Fibroblast of skin of abdomen (primary cell): ENCODE data around the gene PTPRT.

Source experiments
- DNase-seq: peaks from one replicate; pipeline ENCODE4 v3.0.0-alpha.2; 2013

The PTPRT gene

DNA sequence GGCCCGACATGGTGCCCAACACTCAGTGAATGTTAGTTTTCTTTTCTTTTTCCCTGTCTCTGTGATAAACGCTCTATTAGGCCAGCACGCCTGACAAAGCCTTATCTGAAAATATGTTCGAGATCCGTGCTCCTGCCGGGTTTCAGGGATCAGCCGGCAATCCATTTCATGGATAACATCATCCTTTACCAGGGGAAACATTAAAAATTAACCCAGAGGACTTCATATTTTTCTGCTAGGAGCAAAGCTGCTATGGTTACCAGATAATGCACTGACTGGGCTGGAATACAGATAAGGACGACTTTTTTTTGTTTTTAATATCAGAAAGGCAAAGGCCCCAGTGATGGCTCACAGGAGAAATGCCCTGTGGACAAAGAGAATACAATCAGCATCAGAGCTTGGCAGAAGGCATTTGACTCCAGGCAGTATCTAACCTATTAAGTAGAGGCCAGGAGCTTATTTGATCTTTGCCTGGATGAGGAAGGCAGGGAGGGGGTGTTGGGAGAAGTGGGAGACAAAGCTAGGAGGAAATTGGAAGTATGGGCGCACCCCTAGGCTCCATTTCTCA, 1089.5 kb downstream of the PTPRT start:
- no peak for DNase-seq

DNA sequence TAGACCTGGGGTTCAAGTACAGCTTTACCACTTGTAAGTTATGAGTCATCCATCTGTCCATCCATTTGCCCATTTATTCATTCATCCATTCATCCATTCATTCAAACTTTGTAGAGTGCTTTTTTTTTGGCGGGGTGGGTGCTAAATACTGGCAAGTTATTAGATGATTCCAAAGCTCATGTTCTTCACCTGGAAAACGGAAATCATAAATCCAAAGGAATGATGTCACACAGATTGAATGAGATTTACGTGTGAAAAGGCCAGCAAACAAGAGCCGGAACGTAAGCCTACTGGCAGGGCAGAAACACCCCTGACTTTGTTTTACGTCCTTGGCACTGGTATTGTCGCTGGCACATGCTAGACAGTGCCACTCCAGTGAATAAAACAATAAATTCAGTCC, 1090.6 kb downstream of the PTPRT start:
- DNase-seq, result no peak

DNA sequence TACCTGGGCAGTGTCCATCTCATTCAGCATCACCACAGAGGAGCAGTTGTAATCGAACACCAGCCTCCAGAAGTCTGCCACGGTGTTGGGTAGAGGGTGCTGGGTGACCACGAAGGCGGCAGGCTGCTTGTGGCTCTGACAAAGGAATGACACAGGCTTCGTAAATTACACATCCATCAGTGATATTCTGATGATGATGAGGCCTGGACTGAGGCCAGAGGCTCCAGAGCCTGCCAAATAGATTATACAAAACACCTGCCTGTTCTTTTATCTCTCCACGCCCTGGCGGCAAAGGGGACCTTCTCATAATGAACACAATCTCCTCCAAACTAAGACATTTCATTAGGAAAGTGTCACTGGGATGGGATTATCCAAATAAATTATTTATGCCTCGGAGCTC, 1091.3 kb downstream of the PTPRT start:
- DNase-seq, result no peak

DNA sequence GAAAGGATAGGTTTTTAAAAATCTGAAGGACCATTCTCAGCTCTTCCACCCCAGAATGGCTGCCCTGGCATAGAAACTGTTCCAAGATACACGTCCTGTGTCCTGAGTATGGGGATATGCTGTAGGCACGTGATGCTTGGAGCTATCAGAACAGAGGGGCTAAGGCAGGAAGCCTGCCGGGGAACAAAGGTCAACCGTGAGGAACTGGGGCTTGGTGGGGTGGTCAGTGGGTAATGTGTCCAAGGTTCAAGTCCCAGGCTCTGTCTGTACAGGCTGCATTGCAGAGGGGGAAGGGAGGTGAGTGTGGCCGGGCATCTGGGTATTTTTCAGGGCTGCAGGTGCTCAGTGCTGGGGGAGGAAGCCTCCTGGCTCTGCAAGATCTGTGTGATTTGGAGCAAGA, 1092.0 kb downstream of the PTPRT start:
- no peak for DNase-seq

DNA sequence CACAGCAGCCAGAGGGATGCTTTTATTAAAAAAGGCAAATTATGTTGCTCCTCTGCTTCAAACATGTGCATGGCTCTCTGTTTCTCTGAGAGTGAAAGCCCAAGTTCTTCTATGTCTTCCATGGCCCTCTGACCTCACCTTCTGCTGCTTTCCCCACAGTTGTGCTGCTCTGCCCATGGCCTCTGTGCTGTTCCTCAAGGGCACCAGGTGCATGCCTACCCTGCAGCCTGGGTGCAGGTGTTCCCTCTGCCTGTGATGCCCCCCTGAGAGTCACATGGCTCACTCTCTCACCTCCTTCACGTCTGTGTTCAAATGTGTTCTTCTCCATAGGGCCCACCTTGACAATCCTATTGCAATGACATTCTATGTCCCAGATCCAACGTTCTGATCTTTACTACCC, 1094.5 kb downstream of the PTPRT start:
- DNase-seq, result no peak

DNA sequence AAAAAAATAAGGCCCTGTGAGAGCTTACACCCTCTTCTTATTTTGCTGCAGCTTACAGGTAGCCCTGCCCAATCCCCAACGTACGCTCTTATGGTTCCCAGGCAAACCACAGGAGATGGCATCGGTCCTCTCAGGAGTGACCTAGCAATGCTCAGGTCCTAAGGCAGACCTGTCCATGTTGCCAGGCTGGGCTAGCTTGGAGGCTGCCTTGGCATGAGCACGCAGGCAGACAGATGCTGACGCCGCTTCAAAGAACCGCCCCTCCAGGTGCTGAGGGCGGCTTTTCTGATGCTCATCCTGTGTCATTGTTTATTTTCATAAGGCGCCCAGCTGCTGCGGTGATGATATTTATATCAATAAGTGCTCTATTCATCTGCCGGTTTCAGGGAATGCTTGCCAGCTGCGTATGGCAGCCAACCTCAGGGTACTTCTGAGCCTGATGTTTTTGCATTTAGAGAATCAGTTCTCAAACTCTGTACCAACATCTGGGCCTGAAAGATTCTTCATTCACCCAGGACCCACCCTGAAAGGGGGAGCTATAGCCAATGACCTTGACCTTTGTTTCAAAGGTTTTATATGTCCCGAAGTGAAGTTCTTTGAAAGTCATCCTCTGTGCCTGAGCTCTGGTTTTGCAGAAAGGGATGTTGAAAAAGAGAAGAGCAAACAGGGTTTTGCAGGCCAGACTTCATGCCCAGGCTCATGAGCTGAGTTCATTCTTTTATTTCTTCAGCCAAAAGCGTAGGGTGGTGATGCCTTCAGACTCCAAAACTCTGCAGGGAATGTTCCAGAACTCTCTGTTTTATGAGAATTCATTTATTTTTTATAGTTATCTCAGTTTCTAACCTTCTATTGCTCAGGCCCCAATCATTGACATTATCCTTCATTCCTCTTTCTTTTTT, 1095.9 kb downstream of the PTPRT start:
- no peak for DNase-seq

DNA sequence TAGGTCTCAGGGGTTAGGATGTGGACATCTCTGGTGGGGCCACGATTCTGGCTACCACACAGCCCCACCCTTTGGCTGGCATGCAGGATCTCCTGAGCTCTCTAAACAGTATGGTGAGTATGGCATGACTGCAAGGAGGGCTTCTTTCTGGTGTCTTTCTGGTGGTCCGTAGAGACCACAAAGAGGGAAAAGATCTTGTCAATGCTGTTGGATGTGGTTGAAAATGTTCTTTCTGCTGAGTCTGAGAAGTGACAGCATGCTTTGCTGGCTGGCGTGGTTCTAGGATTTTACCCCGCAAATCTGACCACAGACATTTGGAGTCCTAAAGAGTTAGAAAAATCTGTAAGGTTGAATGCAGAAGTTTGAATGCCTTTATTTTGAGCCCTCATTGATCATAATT, 1096.7 kb downstream of the PTPRT start:
- no peak for DNase-seq

DNA sequence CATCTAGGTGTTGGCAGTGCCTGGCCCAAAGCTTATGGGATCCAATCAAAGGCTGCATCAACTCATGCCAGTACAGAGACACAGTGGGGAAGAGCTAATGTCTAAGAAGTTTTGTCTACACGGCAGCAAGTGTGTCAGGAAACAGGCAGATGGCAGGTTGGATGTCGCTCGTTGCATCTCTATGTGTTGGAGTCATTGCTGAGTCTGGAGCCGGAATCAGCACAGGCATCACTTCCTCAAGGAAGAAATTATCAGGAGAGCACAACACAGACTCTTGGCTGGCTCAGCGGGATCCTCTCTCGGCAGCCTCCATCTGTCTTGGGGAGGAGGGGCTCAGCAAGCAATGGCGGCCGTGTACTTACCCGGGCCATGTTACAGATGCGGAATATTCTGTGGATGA, 1104.3 kb downstream of the PTPRT start:
- no peak for DNase-seq

DNA sequence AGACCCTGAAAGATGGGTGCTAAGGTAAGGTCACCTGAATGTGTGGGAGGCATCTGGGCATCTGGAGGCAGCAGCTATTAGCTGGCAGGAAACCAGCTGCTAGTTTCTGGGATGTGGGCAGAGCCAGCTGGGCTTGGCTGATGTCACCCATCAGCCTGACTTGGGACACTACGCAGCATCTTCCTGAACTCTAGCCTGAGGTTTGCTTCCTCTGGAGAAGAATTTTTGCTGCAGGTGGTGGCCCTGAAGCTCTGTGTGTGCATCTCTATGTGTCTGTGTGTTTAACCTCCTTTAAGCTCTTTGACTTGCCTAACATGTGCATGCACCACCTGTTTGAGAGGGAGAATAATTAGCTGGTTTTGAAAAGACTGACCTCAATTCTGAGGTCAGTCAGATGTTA, 1106.4 kb downstream of the PTPRT start:
- DNase-seq, result no peak

DNA sequence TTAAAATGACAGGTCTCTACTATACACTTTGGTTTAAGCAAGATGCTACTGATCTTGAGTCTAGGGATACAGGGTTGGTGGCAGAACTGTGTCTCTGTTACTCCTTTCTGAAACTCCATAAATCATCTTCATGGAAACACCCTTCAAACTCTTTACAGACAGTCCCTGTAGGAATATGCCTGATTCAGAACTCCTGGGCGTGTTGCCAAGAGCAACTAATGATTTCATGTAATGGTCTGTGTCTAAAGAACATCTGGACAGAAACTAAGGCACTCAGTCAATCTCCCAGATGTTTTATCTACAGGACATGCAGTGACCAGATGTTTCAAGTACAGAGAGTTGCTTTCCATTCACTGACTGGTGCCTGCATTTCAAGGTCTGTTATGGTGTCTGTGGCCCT, 1107.1 kb downstream of the PTPRT start:
- no peak for DNase-seq

DNA sequence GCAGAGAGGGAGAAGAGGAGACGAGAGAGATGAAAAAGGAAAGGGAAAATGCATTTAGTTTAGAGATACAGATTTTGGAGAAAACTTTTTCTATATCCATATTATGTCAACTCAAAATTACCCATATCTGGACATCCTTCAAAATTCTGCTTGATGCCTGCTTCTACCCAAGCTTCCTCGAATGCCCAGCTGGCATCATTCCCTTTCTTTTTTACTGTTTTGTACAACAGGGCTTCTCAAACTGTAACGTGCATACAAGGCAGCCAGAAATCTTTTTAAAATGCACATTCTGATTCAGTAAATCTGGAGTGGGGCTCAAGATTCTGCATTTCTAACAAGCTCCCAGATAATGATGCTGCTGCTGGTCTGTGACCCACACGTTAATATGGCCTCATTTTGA, 1108.8 kb downstream of the PTPRT start:
- DNase-seq, result no peak

DNA sequence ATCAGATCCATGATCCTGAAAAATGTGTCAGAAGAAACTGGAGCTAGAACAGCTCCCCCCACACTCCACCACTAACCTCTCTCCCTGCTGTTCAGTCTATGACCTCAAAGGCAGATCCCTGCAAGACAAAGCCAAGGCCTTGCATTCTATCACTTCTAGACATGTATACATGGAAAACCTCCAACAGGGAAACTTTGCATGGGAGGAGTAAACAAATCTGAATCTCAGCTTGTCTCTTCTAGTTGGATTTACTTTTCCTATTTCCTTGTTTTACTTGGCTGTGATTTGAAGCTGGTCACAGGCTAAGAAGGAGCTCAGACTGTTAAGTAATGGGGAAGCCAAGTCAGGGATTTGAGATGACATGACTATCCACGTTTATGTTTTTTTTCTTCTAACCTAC, 1114.8 kb downstream of the PTPRT start:
- no peak for DNase-seq

DNA sequence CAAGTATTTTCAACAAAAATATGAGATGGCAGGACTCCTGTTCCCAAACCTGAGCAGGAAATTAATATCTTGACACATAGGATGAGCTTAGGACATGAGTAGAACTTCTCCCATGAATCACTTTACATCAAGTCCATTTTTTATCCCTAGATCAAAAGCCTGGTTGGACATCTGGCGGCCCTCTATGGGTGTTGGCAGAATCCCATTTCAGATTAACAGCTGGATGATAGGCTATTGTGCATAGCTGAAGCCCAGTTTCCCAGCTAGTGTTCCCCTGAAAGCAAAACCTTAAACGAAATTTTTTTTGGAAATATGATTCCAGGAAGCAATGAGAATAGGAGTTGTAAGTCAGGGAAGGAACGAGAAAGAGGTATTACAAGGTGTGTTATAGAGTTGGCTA, 1122.1 kb downstream of the PTPRT start:
- no peak for DNase-seq

DNA sequence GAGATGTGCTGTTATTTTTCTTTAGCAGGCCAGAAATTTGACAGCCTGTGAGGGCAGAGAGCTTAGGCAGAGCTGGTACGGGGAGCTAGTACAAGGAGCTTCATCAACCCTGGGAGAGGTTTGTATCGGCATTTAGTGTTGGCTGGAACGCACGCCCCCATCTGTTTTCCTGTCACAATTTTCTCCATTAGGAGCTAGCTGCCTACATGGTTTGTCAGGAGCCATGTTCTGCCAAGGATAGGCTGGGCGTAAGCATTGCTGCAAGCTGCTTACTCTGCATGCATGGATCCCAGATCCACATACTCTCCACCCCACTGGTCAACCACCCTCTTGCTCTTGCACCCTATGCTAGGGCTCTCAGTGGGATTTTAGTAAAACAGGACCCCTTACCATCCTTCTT, 1122.5 kb downstream of the PTPRT start:
- DNase-seq, result no peak

DNA sequence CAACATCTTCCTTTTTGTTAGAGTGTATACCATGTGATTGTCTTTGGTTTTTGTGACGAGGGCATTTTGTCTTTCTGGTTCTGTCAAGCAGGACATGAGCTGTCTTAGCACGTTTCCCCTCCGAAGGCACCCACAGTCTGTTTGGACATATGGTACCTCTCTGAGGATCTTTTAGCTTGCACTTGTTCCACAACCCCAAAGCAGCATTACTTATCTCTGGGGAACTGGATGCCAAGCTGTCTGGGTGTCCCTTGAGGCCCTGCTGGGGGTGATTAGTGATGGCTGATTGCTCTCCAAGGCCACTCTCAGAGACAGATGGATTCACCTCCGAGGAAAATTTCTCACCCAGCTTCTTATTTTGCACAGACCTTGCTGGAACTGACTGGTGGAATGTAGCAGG, 1126.6 kb downstream of the PTPRT start:
- DNase-seq, result no peak

DNA sequence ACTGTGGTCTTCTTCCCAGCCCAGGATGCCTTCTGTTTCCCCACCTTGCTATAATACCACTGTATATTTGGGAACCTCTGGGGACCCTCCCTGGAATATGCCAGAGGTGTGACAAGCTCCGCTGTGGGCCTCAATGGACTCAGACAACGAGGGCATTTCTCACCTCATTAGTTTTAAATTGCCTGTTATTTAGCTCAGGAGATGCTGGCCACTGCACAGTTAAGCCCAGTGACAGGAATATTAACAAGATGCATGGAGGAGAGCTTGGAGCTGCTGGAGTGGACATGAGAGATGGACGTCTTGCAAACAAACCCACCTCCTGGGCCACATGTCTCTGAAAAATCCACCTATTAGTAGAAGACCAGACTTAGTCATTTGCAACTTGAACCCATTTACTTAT, 1136.4 kb downstream of the PTPRT start:
- DNase-seq, result no peak

DNA sequence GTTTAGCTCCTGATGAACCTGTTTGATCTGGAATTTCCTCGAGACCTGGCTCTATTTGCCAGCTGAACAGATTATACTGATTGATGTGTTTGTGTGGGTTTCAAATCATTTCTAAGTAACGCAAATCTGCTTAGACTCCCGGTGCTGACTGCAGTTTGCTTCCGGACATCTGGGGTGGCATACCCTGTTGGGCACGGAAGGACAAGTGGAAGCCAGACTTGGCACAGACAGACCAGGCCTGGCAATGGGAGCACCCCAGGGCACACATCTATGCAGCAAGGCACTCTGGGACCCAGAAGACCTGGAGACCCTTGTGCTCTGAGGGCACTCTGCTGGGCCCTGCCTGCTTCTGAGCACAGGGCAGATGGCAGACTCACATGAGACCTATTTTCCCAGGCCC, 1137.8 kb downstream of the PTPRT start:
- DNase-seq, result no peak

DNA sequence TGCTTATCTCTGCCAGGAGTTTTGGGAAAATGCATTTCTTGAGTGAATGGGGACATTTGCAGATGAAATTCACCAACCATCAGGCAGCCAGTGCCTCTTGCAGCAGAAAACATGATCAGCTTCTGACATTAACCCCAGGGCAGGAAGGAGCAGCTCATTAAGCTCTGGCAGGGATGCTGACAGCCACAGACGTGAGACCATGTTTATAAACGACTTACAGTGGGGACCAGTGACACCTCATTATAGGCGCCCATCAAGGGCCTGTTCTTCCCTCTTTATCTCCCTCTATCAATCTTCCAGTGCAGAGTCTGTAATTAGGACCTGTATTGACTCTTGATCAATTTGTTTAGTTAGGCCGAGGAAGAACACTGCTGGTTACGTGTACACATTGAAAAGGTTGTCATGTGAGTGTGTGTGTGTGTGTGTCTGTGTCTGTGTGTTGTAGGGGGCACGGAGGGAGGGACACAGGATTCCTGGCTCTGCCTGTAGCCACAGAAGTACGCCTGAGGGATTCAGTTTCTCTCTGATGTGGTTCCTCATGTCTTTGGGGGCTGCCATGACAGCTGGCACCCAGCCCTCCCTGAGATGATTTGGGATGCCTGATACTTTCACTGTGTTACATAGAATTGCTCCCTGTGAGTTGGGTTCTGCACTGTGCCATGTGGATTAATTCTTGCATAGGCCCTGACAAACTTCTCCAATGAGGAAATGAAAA, 1143.2 kb downstream of the PTPRT start:
- no peak for DNase-seq

DNA sequence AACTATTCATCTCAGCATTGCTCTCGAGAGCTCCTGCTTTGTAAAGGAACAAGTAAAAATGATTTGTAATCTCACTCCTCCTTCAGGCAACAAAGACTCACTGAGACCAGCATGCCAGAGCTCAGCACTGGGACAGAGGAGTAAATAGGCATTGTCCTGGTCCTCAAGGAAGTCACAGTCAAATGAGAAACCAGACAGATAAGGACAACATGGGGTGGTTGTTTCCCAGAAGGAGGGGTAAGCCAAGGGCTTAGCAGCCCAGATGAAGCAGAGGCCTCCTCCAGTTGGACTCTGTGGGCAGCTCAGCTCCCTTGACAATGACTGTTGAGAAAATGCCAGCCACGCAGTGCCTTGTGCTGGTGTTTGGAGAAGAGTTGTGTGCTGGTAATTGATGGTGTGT, 1145.8 kb downstream of the PTPRT start:
- DNase-seq, result no peak

DNA sequence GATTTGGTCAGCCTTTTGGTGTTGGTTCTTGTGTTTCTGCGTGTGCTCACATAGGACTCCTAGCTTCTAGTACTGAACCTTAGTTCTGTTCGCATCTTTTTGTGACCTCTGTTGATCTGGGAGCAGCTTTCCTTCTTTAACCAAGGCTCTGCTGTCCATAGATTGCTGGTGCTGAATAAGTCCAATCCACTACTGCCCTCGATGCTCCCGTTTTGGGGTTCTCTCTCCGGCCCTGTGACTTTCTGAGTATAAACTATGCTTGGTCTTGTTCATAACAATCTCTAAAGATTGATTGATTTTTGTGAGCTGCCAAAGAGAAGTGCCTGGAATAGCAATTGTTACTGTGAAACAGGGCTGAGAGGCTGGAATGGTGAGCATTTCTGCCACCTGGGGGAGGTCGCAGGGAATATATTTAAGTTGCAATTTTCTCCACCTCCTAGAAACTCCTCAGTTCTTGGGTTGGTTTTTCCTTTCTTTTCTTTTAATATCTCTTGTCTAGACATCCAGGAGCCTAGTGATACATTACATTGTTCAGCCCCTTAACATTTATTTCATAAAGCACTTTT, 1148.6 kb downstream of the PTPRT start:
- DNase-seq, result no peak

DNA sequence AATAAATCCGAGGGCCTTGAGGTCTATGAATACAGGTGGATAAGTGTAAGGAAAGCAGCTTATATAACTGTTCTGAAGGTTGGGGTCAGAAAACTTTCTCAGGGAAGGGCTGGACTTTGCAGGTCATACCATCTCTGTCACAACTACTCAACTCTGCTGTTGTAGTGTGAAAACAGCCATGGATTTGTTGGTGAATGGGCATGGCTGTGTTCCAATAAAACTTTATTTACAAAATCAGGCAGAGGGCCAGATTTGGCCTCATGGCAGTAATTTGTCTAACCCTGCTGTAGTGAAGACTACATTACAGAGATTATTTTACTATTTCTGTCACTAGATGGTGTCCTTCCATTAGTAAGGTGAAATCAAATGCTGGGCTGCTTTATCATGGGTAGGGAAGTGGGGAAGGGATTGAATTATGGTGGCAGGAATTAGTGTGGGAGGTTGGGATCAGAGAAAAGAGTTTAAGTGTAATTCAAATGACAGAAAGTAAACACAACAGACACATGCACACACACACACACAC, 1161.9 kb downstream of the PTPRT start:
- no peak for DNase-seq

DNA sequence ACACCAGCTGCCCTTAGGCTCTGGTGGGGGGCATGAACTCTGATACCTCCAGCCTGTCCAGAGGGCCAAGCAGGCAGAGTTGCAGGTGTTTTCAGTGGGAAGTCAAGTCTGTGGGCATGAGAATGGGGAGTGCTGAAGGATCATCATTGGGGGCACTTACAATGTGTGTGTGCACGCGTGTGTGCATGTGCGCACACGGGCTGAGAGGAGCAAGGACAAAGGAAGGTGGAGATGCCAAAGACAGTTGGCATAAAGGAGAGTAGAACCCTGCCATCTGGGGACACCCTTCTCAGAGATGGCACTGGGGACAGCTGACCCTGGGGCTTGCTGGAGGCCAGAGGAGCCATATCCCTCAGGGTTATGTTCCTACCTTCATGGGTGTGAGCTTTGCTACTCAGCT, 1163.1 kb downstream of the PTPRT start:
- DNase-seq, result no peak

DNA sequence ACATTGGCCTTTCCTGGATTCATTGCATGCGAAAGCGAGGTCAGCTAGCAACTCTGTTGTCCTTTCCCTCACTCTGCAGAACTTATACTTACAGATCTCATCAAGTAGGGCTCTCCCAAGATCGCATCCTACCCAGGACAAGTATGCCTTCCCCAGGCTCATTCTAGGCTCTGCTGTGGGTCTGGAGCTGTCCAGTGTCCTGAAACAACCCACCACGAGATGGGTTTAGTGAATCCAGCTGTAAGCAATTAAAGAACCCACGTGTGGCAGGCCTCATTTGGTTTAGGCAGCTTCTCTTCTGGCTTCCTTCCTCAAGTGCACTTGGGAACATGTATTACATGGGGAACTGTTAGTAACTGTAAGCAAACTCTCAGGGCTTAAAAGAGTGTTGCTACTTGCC, 1165.1 kb downstream of the PTPRT start:
- peak; percentile 6 for DNase-seq
